ENCODE measurements around the gene SORBS1.

SORBS1 gene

DNA sequence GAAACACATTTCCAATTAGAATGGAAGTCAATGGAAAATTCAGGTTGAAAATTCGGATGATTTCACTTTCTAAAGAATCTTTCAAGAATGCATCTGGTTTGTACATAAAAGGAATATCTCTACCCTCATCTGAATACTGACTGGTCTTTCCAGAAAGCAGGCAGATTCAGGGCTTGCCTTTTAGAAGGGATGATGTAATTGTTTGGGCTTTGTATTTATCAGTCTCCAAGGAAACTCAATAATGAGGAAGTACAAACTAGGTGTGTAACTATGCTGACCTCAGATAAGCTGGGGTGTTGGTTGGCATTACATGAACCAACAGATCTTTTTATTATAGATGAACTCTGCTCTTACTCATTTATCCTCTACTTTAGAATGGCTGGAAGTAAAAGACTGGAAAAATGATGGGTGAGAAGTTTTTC, 294.5 kb downstream of the SORBS1 start:
- peak; percentile 83 for DNase-seq (ENCODE audit: low read depth)

DNA sequence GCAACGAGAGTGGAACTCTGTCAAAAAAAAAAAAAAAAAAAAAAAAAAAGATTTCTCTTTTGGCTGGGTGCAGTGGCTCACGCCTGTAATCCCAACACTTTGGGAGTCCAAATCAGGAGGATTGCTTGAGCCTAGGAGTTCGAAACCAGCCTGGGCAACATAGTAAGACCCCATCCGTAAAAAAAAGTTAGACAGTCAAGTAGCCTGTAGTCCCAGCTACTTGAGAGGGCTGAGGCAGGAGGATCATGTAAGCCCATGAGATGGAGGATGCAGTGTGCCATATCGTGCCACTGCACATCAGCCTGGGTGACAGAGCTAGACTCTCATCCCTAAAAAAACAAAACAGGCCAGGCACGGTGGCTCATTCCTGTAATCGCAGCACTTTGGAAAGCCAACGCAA, 295.6 kb downstream of the SORBS1 start:
- DNase-seq (ENCODE audit: low read depth), result no peak

DNA sequence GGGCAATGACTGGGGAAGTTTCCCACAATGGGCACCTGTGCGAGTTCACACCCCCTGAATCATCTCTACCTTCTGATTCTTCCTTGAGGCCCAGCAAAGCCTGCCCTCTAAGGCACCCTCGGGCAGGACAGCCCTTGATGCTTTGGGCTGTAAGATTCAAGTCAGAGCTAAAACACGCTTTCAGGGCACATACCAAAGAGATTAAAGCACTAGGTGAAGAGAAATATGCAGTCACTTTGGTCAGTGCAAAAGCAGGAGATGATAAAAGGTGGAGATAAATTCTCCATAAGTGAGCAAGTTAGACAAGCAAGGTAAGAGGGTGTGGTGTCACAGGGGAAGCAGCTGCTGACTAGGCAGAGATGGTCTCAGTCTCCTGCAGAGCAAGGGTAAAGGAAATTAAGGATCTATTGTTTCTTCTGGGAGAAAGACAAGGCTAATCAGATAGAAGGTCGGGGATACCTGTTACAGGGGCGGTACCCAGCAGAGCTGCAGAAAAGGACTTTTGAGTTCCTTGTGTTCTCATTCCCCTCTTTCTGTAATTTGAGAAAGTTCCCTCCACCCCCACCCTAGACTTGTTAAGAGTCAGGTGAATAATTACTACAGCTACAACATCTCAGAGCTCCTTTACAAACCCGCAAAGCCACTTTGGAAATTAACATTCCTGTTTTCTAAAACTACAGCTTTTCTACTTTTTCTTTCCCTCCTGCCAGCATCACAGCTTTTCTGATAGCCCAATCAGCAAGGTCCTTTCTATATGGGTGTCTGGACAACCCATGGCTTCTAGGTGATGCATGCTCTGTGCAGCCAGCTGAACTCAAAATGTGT, 296.7 kb downstream of the SORBS1 start:
- DNase-seq (ENCODE audit: low read depth), result no peak

DNA sequence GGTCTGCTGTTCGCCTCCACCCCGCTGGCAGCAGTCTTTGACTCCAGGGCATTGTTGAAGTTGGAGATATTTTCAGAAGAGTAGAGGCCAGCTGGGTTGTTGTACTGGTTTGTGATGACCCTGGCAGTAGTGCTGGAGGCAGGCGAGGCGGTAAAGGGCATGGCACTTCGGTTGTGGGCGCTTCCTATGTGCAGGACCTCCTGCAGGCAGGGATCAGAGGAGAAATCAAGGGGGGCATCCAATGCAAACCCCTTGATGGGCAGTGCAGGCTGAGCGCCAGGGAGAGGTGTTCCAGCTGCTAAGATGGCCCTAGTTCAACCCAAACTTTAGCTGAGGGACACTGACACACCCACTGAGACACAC, 297.3 kb downstream of the SORBS1 start:
- no peak for DNase-seq (ENCODE audit: low read depth)

DNA sequence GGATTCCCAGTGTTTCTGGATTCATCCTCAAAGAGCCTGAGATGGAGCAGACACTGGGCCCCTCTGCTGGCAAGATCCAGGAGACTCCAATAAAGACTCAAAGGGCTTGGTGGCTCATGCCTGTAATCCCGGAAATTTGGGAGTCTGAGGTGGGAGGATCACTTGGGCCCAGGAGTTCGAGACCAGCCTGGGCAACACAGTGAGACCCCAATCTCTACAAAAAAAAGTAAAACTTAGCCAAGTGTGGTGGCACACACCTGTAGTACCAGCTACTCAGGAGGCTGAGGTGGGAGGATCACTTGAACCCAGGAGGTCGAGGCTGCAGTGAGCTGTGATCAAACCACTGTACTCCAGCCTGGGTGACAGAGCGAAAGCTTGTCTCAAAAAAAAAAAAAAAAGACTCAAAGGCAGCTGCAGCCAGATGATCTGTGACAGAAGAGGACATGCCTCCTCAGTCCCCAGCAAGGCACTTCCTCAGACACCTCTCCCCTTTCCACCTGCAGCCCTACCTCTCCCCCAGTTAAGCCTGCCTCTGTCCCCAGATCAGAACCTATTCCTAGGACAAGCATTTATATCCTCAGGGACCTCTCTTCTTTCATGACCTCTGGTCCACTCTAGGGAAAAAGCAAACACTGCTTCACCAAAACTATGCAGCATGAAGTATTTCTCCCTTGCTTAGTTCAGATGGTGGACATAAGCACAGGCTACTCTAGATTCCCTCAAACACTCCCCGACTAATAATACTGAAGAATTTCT, 298.2 kb downstream of the SORBS1 start:
- no peak for DNase-seq (ENCODE audit: low read depth)

DNA sequence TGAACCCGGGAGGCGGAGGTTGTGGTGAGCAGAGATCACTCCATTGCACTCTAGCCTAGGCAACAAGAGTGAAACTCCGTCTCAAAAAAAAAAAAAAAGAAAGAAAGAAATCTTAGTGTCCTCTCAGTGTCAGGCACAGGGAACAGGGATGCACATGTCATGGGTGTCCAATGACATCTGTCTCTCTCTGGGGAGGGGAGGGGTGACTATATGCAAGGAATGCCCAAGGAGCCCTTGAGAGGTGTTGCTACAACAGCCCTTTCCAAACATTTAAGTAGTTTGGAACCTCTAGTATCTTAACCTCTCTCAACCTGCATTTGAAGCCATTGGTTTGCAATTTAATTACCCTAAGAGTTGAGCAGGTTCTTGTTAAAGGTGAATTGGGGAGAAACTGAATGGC, 299.2 kb downstream of the SORBS1 start:
- no peak for DNase-seq (ENCODE audit: low read depth)
